ENCODE measurements around the gene NPW. TPM values are rescaled to one million over a fixed set of nuclear protein-coding genes. Genes with fewer than 3 reads are reported as not detected.

NPW gene
- total RNA-seq, 1 donor from 2014 or later: 0.17 TPM

DNA sequence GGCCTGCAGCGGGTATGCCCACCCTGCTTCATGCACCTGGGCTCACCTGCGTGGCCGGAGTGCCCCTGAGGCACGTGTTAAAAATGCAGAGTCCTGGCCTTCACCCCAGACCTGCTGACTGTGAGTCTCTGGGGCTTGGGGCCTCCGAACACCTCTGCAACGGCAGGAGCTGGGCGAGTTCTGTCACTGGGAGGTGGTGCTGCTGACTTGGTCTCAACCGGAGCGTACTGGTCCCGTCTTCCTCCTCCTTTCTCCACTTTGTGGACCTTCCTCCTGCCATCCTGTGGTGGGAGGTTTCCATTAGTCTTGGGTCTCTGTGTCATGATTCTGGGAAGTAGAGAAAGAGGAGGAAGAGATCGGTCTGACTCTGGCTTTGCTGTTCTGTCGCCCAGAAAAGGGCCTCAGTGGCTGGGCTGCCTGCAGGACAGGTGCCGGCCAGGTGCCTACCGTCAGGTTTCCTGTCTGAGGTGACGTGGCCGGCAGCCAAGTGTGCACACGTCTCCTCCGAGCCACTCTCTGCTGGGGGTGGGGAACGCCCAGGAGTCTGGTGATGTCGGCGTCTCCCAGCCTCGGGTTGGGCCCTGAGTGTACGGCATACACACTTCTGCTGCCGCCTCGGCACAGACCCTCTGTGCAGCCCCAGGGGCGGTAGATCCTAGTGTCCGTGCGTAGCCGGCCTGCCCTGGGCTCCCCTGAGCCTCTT lies 35.1 kb downstream of the NPW start:
- no peak for DNase-seq

DNA sequence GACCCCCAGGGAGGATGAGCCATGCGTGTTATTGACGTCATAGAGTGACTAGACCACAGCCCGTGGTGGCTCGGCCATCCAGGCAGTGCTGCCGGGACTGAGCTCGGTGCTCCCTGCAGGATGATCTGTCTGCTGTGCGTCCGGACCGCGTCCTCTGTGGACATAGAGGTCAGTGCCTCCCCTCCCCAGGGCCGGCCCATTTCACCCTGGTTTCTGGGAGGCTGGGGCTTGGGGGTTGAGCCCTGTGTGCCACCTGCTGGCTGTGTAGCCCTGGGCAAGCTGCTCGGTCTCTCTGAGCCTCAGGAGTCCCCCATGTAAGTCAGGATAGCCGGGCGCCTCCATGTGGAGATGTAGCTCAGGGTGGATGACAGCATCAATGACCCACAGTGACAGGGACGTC lies 36.5 kb downstream of the NPW start:
- peak; percentile 56 for DNase-seq

DNA sequence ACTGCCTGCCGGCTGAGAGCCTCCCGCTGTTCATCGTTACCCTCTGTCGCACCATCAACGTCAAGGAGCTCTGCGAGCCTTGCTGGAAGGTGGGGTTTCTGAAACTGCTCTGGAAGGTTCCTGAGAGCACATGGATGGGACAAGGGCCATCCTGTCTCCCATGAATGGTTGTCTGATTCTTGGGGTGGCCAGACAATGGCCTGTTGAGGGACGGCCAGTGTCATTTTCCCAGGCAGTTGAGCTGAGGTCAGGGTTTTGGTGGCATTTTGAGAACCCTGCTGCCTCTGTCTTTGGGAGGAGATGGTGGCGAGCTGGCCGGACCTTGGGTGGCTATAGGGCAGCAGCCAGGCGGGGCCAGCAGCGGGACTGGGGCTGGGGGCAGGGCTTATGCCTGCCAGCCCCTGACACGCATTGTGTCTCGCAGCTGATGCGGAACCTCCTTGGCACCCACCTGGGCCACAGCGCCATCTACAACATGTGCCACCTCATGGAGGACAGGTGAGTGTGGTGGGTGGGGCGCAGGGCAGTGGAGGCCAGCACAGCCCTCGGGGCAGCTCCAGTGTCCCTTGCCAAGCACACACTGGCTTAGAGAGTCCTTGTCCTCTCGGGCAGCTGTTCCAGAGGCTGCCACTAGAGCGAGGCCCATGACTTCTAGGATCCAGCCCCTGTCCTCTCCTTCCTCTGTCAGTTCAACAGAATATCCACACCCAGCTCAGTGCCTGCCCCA lies 37.3 kb downstream of the NPW start:
- DNase-seq: no peak

DNA sequence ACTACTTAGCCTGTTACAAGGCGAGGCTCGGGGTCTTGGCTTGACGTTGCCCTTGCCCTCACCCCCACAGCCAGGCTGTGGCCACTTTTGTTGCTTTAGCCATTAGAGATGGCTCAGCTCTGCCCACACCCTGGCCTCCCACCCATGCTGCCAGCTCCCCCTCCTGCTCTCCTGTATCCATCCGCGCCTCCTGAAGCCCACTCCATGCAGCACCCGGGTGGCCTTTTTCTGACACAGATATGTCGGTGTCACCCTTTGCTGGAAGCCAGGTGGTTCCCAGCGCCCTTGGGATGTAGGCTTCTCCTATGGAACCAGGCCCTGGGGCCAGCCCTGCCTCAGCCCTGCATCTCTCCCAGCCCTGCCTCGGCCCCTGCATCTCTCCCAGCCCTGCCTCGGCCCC lies 37.9 kb downstream of the NPW start:
- DNase-seq: no peak

DNA sequence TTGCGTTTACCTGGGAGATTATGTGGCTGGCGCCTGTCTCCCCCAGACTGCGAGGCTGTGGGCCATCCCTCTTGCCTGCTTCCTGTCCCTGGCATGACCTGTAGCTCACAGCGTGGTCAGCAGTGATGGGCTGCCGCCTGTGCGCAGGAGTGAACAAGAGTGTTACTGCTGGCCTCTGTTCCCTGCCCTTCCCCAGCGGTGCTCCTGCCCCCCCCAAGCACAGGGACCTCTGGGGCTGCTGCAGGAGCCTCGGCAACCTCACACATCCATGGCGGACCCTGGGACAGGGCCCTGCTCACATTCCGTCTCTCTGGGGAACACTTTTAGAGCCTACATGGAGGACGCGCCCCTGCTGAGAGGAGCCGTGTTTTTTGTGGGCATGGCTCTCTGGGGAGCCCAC lies 38.8 kb downstream of the NPW start:
- no peak for DNase-seq

DNA sequence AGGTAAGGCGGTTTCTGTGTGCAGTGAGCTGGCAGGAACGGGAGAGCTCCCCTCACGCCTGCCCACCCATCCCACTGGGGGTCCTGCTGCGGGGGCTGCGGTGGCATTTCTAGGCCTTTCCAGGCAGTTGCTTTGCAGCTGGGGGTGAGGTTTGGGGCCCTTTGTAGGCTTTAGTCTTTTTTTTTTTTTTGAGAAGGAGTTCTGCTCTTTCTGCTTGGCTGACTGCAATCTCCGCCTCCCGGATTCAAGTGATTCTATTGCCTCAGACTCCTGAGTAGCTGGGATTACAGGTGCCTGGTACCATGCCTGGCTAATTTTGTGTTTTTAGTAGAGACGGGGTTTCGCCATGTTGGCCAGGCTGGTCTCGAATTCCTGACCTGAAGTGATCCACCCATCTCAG lies 39.3 kb downstream of the NPW start:
- no peak for DNase-seq

DNA sequence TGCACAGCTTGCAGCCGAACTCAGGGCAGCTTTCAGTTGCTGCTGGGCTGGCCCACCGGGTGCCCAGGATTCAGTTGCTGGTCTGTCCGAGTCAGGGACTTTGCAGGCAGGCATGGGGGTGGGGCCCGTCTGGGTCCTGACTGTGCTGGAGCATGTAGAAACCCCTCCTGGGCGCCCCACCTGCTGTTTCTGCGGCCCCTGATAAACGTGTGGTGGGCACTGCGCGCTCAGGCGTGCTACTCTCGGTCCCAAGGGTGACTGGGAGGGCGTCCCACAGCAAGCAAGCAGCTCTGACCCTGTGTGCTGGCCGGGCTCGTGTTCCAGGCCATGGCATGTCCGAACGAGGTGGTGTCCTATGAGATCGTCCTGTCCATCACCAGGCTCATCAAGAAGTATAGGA lies 40.8 kb downstream of the NPW start:
- DNase-seq: no peak

DNA sequence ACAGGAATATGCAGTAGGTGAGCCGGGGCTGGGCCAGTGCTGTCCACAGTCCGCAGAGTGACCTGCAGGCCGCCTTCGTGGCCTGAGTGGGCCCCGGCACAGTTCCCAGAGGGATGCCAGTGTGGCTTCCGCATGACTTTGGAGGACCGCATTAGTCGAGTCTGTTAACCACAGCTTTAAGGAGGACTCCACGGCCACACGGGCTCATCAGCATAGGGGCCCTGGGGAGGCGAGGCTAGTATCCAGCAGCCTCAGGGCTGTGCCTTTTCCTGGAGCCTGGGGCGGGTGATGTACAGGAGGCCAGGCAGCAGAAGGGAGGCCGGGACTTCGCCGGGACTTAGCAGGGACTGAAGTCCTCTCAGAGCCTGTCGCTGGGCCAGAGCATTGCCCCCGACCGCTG lies 41.4 kb downstream of the NPW start:
- no peak for DNase-seq

DNA sequence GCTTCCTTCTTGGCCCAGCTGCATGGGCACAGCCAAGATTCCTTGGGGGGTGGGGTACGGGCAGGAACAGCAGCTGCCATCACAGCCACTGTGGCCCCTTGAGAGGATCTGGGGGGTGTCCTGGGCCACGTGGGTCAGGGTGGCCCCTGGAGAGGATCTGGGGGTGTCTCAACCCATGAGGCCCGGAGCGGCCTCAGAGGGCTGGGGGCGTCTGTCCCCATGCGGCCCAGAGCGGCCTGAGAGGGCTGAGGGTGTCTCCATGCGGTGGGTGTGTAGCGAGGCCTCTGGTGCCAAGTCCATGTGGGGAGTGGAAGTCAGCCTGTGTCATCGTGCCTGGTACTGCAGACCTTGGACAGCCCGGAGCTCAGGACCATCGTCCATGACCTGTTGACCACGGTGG lies 41.9 kb downstream of the NPW start:
- no peak for DNase-seq

DNA sequence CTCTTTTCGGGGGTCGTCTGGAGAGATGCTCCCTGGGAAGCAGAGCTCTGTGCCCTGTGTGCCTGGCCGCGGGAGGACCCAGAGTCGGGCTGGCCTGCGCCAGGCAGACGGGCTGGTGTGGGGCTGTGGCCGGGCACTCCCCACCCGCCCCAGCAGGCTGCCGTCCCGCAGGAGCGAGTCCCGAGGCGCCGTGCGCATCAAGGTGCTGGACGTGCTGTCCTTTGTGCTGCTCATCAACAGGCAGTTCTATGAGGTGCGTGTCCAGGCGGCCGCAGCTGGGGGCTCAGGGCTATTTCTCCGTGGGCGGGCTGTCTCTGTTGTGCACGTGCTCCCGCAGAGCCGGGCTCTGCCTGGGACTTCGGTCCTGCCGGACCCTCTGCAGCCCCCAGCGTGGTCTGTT lies 43.2 kb downstream of the NPW start:
- no peak for DNase-seq

DNA sequence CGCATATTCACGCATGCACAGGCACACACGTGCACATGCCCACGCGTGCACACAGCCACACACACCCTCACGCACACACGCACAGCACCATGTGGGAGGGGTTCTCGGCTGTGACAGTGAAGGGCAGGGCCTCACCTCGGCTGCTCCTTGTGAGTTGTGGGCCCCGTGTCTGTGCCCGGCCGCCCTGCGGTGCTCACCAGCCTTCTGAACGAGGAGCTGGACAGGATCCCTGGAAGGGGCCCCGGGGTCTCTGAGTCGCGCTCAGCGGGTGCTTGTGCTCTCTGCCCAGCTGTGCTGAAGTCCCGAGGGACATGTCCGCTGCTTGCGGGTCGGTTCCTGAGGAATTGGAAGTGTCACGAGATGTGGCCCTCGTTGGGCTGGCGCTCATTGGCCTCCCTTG lies 44.3 kb downstream of the NPW start:
- DNase-seq: no peak

DNA sequence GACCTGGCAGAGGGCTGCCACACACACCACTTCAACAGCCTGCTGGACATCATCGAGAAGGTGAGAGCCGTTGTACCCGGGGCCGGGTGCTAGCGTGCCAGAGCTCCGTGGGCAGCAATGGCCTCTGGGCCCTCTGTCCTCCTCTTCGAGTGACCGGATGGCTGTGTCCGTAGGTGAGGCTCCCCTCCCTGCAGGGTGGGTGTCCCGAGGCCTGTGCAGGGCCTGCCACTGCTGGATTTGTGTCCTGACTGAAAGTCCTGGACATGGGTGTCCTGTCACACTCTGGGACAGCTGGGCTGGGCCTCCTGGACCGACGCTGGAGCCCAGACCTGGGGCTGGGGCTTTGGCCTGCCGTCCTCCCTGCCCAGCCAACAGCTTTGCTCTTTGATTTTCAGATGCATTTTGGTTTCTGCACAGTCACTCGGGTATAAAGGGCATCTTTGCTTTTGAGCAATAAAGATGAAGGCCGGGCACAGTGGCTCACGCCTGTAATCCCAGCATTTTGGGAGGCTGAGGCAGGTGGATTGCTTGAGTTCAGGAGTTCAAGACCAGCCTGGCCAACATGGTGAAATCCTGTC lies 44.9 kb downstream of the NPW start:
- DNase-seq: no peak

DNA sequence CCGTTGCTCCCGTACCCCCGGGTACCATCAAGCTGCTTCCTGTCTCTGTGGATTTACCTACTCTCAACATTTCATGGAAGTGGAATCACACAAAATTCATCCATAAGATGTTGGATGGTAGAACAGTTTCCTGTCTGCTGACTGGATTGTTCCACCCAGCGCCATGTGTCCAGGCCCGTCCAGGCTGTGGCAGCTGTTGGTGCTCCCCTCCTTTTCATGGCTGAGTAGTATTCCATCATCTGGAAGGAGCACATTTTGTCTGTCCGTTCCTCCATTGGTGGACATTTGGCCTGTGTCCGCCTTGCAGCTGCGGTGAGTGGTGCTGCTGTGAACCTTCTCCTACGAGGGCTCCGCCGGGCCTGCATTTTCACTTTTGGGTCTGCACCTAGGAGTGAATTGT lies 46.6 kb downstream of the NPW start:
- DNase-seq: no peak

Other genes with a start within 250 kb of the NPW start
- gene NME3, start 248.2 kb upstream of the NPW start, total RNA-seq: 46.6 and 87.3 TPM in 2 replicates
- 9.7 and 16.5 TPM in 2 replicates for gene EME2, start 247.0 kb upstream of the NPW start, total RNA-seq
- gene MRPS34, start 246.7 kb upstream of the NPW start, total RNA-seq: 77.1 and 84.7 TPM in 2 replicates
- gene SPSB3, start 237.2 kb upstream of the NPW start, total RNA-seq: 57.6 and 82.2 TPM in 2 replicates
- 91.8 and 110 TPM in 2 replicates for gene NUBP2, start 236.8 kb upstream of the NPW start, total RNA-seq
- gene IGFALS, start 226.1 kb upstream of the NPW start, total RNA-seq: not detected in 2 replicates
- 76.5 and 89.2 TPM in 2 replicates for gene HAGH, start 193.0 kb upstream of the NPW start, total RNA-seq
- gene FAHD1, start 192.6 kb upstream of the NPW start, total RNA-seq: 79.7 and 82.4 TPM in 2 replicates
- gene MEIOB, start 147.6 kb upstream of the NPW start, total RNA-seq: not detected in 2 replicates
- gene HS3ST6, start 101.4 kb upstream of the NPW start, total RNA-seq: not detected in 2 replicates
- 6.6 and 8.1 TPM in 2 replicates for gene MSRB1, start 76.6 kb upstream of the NPW start, total RNA-seq
- gene RPL3L, start 65.1 kb upstream of the NPW start, total RNA-seq: not detected in 2 replicates
- 107 and 149 TPM in 2 replicates for gene NDUFB10, start 60.2 kb upstream of the NPW start, total RNA-seq
- 1,669 and 1,784 TPM in 2 replicates for gene RPS2, start 55.0 kb upstream of the NPW start, total RNA-seq
- gene RNF151, start 52.9 kb upstream of the NPW start, total RNA-seq: not detected in 2 replicates
- 46.1 and 71.8 TPM in 2 replicates for gene TBL3, start 47.7 kb upstream of the NPW start, total RNA-seq
- gene NOXO1, start 38.3 kb upstream of the NPW start, total RNA-seq: 0.34 TPM in 1 of 2 replicates, not detected in the other
- gene GFER, start 35.6 kb upstream of the NPW start, total RNA-seq: 9.0 and 13.4 TPM in 2 replicates
- 1.6 and 2.4 TPM in 2 replicates for gene SYNGR3, start 29.8 kb upstream of the NPW start, total RNA-seq
- gene ZNF598, start 10.0 kb upstream of the NPW start, total RNA-seq: 19.1 and 28.2 TPM in 2 replicates
- 33.5 and 79.6 TPM in 2 replicates for gene NHERF2, start 7.1 kb downstream of the NPW start, total RNA-seq
- 27.7 and 32.3 TPM in 2 replicates for gene NTHL1, start 28.0 kb downstream of the NPW start, total RNA-seq
- gene TSC2, start 28.2 kb downstream of the NPW start, total RNA-seq: 40.8 and 59.3 TPM in 2 replicates
- gene PKD1, start 116.1 kb downstream of the NPW start, total RNA-seq: 55.6 and 77.1 TPM in 2 replicates
- 0.34 and 0.84 TPM in 2 replicates for gene RAB26, start 128.8 kb downstream of the NPW start, total RNA-seq
- 110 and 171 TPM in 2 replicates for gene TRAF7, start 136.0 kb downstream of the NPW start, total RNA-seq
- 0.05 and 0.17 TPM in 2 replicates for gene CASKIN1, start 176.8 kb downstream of the NPW start, total RNA-seq
- gene MLST8, start 185.7 kb downstream of the NPW start, total RNA-seq: 16.0 and 25.6 TPM in 2 replicates
- 1.3 and 4.4 TPM in 2 replicates for gene BRICD5, start 191.1 kb downstream of the NPW start, total RNA-seq
- gene PGP, start 195.1 kb downstream of the NPW start, total RNA-seq: 18.4 and 20.2 TPM in 2 replicates
- 34.4 and 37.1 TPM in 2 replicates for gene E4F1, start 203.8 kb downstream of the NPW start, total RNA-seq
- gene DNASE1L2, start 216.7 kb downstream of the NPW start, total RNA-seq: 0.51 and 0.56 TPM in 2 replicates
- gene ECI1, start 231.8 kb downstream of the NPW start, total RNA-seq: 32.3 and 37.8 TPM in 2 replicates
- 61.8 and 85.0 TPM in 2 replicates for gene RNPS1, start 248.3 kb downstream of the NPW start, total RNA-seq